Epithelial cell of esophagus (primary cell): ENCODE data around the gene HDDC2.

ENCODE experiments used
- DNase-seq: peaks from one replicate; pipeline ENCODE4 v3.0.0; 2010; ENCODE audit warnings: low read depth
- H3K4me3 ChIP-seq: 2 replicates; pipeline ENCODE4 v1.5.1; 2011; ENCODE audit warnings: mild to moderate bottlenecking, low read length, control low read depth
- CTCF ChIP-seq: IDR thresholded peaks from 2 replicates; pipeline ENCODE4 v1.5.1; 2011; ENCODE audit warnings: low read depth, mild to moderate bottlenecking, low read length, control low read depth, inconsistent platforms; ENCODE audit not compliant: insufficient read depth; ENCODE audit errors: missing control alignments

Gene HDDC2

GRCh38 chr6:125316621-125317020 lies 14.9 kb upstream of the HDDC2 start:
- TF ChIP-seq CTCF: no peak
- DNase-seq: no peak
- H3K4me3 ChIP-seq: no peak overlapping the region

GRCh38 chr6:125315548-125315947 lies 13.8 kb upstream of the HDDC2 start:
- no peak overlapping the region for H3K4me3 ChIP-seq
- DNase-seq: no peak
- no peak for TF ChIP-seq CTCF

GRCh38 chr6:125314009-125314581 lies 12.3 kb upstream of the HDDC2 start:
- TF ChIP-seq CTCF: peak; percentile 91
- DNase-seq: peak; percentile 73
- H3K4me3 ChIP-seq: no peak overlapping the region

- H3K4me3 ChIP-seq: no peak overlapping the region
- no peak for TF ChIP-seq CTCF
- no peak for DNase-seq
Observed at GRCh38 chr6:125312950-125313349, 11.2 kb upstream of the HDDC2 start.

- no peak for TF ChIP-seq CTCF
- DNase-seq: no peak
- no peak overlapping the region for H3K4me3 ChIP-seq
Observed at GRCh38 chr6:125312478-125312877, 10.7 kb upstream of the HDDC2 start.

- peak; percentile 79 for TF ChIP-seq CTCF
- DNase-seq: peak; percentile 68
- no peak overlapping the region for H3K4me3 ChIP-seq
Observed at GRCh38 chr6:125310994-125311649, 9.4 kb upstream of the HDDC2 start.
